NK-92 treated with Interleukin-12 subunit alpha and Interleukin-12 subunit beta, amount 100 ng/mL, for 24 hours (cell line): ENCODE measurements around the gene SERP2.
"Not testable (repeated sequence)": the region's sequence is repeated elsewhere in the genome, so short reads cannot be mapped to it uniquely, and the experiment has no call there.

ENCODE experiments used
- DNase-seq: peaks from one replicate; lab custom pipeline; 2025; lab: John Stamatoyannopoulos, UW

Gene SERP2

DNA sequence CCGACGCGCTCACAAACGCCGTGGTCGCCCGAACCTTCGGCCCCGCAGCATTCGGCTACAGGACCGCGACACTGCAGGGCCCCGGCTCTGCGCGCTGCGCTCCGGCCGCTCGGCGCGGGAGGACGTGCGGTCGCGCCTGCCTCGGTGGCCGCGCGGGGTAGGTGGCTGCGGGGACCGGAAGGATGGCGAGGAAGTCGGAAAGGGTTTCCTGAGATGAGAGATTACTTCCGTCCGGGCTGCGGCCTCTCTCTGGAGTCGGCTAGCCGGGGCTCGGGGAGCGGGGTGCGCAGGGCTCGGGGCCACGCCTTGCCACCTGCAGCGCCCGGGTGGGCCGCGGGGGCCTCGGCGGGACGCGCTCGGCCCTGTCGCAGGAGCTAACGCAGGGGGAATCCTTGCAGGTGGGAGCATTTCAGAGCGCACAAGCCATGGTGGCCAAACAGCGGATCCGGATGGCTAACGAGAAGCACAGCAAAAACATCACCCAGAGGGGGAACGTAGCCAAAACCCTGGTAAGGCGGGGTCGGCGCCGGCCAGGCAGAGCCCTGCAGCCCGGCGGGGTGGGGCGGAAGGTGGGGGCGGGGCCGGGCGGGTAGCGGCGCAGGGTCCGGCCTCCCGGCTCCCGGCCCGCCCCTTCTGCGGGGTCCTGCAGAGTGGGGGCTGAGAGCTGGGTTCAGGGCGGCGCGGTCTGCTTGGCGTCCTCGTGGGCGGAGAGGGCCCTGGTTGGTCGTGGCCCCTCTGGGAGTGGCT is at the start of gene SERP2:
Gene SERP2, plus strand, starts transcription at position 224 of the 747 bp plus-strand sequence. Its CDS starts 202 bp downstream, at position 426.
- DNase-seq = no peak

DNA sequence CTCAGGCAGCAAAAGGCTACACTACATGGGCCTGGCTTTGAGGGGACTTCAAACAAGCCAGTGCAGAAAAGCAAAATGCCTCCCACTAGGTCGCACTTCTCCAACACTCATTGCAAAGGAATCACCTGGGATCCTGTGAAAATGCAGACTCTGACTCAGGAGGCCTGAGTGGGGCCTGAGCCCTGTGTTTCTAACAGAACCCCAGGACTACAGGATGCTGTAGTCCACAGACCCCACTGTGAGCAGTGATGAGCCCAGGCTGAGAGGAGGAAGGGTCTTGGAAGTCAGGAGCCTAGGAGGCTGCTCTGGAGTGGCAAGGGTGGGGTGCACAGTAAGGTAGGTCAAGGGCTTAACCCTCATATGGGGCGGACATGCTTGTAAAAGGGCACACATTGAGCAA is 46.7 kb upstream of the SERP2 start:
- DNase-seq = no peak

DNA sequence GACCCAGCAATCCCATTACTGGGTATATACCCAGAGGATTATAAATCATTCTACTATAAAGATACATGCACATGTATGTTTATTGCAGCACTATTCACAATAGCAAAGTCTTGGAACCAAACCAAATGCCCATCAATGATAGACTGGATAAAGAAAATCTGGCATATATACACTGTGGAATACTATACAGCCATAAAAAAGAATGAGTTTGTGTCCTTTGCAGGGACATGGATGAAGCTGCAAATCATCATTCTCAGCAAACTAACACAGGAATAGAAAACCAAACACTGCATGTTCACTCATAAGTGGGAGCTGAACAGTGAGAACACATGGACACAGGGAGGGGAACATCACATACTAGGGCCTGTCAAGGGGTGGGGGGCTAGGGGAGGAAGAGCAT is 44.6 kb upstream of the SERP2 start:
- DNase-seq = not testable (repeated sequence)

DNA sequence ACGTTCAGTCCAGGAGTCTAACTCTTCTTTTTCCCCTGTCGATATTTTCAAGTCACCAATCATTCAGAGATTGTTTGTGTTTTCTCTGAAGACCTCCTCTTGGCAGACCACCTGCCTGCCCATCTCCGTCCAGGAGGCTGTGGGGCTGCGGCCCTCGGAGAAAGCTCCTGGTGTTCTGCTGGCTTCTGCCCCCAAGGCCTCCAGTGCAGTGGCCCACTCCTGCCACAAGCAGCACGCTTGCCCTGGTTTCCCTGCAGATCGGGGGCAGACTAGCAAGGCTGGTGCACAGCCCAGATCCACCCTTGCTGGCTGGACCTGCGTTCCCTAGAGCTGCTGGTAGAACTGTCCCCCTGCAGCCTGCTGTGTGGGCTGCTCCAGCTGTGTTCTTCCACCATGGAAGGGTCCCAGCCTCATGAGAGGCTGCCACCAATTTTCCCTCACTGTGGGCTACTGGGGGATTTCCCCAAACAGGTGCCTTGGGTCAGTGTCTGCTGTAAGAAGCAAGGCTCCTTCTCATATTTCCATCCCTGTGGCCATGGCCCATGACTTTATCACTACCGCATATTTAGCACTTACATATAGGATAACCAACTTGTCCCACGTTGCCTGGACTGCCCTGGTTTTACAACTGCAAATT is 43.6 kb upstream of the SERP2 start:
- no peak for DNase-seq

DNA sequence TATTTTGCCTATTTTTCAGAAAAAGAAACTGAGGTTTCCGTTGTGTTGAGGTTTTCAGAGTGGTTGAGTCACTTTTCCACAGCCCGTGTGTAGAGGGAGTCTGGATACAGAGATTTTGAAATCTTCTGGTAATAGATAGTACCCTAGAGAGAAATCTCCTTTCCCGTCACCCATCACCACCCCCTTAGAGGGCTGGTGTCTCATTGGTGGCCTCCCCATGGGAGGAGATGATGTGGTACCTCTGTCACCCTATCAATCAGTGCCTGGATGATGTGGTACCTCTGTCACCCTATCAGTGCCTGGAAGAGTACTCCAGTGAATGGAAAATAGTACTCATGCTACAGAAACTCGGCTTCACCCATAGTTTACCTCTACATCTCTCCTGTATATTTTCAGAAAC is 42.2 kb upstream of the SERP2 start:
- no peak for DNase-seq

DNA sequence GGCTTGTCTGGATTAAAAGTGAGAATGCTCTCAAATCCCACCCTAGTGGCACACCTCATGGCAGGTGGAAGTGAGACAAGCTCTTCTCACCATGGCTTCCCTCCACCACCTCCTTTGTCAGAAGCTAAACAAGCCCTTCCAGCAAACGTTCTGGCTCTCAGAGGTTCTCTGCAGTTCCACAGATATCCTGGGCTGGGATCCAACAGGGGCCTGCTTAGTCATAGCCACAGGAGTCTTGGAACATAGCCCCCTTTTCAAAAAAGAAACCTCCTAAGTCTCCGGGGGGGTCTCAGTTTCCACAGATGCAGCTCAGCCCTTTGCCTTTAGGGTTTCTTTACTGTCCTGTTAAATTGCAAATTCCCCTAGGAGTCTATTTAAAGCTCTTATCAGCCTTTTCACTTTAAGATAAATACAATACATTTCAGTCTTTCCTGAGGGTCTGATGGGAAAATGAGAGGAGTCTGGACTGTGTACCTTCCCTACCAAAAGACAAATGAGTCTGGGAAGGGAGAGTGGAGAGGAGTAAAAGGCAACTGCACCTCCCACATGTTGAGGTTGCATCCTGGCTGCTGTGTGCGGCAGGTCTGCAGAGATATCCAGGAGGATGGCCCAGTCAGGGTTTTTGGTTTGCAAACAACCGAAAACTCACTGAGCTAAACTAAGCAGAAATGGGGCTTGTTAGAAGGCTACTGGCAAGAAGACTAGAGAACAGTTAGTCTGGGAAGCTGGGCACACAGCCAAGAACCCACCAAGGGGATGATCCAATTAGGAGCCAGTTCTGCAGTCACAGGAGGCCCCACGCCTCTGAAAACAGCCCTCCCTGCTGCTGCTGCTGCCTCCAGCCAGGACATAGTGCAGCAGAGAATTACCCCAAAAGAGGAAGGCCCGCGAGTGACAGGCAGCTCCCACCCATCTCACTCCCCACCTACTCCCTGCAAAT is 41.4 kb upstream of the SERP2 start:
- DNase-seq = no peak

DNA sequence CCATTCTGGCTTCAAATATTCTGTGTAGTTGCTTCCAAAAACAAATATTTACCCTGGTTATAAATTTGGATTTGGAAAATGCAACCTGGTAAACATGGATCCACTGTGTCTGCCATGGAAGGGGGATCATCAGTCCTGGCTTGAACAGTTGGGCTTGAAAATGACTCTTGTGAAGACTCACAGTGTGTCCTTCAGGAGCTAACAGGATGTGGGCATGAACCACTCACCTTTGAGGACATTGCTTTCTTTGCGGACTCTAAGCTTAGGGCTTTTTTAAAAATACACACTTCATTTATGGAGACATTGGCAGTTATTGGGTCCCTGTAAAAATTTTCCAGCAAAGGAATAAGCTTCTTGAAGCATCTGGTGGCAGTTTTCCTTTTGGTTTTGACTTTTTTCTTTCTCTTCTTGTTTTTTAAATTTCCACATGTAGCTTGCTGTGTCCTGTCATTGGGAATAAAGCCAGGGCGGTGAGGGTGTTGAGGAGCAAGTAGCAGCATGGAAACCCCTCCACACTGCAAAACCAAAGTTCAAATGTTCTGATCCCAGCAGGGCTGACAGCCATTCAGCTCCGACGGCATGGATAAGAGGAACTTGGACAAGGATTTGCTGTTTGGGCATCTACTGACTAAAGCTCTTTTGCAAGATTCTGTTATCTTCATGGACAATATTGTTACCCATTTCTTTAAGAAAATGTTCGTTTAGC is 39.5 kb upstream of the SERP2 start:
- DNase-seq = no peak

DNA sequence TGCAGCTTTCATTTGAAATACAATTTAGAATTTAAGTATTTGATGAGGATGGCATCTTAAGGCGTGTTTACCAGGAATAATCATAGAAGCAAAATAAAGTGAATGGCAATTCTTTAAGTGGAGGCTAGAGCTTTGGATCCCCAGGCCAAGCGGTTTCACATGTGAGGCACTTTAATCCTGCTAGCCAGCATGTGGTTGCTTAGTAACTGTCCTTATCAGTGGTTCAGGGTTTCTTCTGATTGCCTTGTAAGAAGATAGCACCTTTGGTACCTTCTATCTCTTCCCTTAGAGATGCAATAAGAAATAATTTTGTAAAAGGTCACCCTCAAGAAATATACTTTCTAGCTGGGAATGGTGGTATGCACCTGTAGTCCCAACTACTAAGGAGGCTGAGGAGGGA is 38.9 kb upstream of the SERP2 start:
- no peak for DNase-seq

DNA sequence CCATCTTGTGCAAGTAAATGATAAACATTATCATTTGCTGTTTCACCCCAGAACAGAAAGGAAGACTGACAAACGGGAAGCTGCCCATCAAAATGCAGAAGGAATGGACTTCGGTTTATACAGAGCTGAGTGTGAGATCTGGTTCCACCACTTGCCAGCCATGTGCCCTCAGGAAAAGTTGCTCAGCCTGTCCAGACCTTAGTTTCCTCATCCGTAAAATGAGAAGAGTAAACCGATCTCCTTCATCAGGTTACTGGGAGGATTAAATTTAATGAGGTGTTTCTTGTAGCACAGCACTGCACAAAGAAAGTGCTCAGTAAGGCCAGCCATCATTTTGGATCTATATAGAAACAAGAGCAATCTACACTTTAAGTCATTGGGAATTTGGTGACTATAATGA is 36.7 kb upstream of the SERP2 start:
- no peak for DNase-seq

DNA sequence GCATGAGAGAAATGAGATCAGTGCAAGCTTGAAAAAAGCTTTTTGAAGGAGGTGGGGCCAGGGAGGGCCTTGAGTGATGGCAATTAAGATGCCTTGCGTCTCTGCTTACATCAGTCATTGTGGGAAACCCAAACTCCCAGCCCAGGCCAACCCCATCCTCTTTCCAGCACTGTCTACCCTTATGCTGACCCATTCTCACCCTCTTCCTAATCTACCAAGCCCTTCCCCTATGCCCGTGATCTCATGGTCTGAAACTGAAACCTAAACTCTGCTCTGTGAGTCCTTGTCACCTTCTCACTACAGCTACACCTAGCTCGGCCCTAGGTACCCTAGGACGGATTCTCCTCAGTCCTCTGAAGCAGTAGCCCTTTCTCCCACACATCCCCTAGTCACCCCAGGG is 36.0 kb upstream of the SERP2 start:
- DNase-seq = no peak

DNA sequence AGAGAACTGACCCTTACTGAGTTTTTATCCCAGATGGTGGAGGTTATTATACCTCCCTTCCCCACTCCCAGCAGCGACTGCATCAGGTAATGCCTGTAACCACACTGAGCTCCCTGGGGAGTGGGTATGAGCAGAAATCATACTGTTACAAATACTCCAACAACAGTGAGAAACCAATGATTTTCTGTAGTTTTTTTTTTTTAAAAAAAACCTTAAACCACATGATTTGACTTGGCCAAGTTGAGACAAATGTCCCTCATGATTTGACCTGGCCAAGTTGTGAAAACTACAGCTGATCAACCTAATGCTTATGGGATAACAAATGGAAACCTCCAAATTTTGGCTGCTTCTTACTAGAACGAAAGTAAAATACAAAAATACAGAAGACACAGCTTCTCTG is 33.1 kb upstream of the SERP2 start:
- DNase-seq = no peak

DNA sequence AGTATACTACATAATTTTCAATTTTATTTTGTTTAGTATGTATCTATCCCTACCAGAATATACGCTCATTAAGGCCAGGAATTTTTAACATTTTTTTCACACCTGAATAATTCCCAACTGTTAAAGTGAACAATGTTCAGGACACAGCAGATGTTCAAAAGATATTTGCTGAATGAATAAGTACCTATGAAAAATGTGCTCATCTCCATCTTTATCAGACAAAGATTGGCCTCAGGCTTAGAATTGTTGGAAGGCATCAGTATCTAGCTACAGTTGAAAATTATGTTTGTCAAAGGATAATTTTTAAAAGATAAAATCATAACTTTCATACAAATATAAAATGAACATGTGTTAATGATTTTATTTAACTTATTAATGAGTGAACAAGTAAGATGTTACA is 30.9 kb upstream of the SERP2 start:
- DNase-seq = no peak

DNA sequence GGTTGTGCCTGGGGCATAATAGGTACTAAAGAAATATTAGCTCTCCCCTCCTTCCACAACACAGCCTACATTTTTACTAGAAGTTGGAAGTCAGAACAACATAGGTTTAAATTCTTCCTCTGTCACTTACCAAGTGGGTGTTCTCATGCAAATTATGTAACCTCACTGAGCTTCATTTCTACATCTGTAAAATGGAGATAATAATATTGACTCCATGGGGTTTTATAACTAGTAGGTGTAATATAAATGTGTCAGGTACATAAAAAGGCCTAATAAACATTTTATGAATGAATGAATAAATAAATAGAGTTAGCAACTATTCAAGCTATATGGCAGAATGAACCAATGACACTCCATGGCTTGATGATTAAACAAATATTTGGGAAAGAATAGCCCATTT is 27.1 kb upstream of the SERP2 start:
- no peak for DNase-seq

DNA sequence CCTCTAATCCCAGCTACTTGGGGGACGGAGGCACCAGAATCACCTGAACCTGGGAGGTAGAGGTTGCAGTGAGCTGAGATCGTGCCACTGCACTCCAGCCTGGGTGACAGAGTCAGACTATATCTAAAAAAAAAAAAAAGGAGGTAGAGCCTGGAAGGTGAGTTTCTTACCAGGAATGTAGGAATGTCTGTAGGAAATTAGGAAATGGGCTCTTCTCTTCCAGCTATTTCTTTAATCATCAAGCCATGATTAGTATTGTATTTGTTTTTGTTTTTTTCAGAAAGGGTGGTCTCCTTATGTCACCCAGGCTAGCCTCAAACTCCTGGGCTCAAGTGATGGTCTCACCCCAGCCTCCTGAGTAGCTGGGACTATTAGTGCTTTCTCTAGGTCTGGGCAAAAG is 26.3 kb upstream of the SERP2 start:
- DNase-seq = no peak

DNA sequence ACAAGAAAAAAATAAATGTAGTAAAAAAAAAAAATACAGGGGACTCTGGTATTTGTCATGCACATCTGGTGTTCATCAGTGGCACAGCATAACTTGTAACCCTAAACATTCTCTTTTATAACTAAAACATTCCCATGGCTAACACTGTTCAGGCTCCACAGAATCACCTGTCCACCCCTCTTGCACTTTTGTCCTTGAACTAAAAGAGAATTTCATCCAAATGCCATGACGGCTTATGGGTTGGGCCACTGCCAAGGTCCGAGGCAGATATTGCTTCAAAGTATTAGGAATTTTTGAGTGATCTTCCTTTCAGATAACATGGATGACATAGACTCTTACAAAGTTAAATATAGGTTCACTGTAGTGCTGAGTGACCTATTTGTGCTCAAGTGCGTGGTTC is 25.7 kb upstream of the SERP2 start:
- DNase-seq = no peak

DNA sequence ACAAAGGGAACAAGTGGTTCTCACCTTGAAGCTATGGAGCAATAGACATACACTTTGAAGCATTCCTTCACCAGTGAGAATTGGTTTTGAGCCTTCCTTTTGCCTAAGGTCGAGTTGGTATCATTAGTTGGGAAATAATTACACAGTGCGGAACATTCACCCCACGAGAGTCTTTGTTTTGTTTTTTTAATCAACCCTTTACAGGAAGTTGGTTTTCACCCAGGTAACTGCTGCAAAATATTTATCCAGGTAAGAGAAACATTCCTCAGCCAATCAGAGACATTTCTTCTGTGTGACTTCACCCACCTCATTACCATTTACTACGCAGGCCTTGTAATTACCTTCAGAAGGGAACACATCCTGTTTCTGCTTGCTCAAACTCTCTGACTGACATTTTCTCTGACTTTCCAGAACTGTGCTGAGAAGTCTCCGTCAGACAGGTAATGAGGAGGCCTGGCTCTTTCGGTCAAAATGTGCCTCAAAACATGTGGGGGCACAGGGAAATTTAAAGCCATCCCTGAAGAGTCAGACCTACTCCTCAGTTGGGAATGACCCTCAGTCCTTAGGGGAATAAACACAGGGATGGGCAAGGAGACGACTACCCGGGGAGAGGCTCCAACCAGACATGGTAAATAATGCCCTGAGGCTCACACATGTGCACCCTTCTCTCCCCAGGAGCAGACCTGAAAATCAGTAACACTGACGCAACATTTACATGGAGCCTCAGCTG is 22.7 kb upstream of the SERP2 start:
- DNase-seq = no peak

DNA sequence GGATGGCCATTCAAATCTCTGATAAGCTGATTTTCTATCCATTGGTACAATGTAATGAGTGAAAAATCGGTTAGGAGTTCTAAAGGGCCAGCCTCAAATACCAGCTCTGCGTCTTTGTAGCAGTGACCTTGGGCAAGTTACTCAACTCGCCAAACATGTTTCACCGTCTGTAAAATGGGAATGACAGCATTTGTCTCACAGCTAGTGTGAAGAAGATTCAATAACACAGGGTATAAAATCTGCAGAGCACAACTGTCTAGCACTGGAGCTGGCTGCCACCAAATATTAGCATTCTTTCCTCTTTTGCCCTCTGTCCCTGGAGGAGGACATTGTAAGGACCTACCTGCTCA is 22.1 kb upstream of the SERP2 start:
- no peak for DNase-seq

DNA sequence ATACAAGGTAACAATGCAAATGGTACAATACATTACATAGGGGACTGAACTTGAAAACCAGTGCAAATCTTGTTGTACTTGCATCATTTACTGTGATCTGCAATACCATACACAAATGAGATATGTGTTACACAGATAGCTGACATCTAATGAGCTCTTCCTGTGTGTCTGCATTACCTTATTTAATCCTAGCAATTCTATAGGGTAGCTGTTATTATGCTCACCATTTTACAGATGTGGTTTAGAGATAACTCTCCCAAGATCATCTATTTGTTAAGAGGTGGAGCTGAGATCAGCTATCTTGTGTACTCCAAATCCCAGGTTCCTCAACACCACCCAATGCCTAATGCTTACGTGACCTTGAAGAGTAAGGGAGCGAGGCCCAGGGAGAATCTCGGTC is 21.4 kb upstream of the SERP2 start:
- no peak for DNase-seq

DNA sequence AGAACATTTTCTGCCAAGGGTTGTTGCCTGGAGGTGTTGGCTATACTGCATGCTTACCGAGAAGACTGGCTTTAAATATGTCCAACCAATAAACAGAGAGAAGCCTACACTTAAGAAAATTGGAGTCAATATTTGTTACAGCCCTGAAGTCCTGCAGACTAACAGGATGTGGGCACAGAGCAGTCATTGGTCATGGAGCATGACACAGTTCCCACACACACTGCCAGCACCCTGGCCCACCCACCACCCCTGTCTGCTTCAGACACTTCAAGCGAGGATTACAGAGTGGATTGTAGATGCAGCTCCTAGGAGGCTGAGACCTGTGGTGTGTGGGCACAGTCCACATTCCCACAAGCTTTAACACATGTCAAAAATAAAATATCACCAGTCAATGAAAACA is 21.0 kb upstream of the SERP2 start:
- no peak for DNase-seq

DNA sequence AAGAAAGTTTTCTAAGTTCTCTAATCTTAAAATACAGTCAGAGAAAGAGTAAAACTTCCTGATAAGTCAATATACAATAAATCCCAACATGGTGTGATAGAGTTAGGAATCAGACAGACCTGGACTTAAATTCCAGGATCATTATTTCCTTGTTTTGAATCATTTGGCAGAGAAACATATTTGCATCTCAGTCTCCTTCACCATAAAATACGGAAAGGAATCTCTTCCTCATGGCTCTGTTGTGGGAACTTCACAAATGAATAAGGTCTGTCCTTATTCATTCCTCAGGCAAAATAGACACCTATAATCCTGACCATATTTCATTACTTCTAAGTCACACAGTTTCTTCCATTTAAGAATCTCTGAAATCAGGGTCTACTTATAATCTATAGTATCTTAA is 19.3 kb upstream of the SERP2 start:
- DNase-seq = no peak

DNA sequence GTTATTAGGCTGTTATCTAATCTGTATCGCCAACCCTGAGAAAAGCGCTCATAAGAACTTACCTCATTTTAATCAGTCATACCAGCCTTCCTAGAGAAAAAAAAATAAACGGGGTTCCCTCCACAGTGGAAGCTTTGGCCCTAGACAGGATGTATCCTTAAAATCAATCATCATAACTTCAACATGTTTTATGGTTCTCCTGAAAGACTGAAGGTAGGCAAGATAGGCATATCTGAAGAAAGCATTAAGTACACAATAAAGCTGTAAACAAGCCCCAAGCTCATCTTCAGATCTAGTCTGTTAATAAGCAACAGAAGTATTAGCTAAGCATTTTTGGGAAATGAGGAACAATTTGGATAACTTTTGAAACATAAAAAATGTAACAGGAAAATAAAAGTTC is 18.7 kb upstream of the SERP2 start:
- no peak for DNase-seq

DNA sequence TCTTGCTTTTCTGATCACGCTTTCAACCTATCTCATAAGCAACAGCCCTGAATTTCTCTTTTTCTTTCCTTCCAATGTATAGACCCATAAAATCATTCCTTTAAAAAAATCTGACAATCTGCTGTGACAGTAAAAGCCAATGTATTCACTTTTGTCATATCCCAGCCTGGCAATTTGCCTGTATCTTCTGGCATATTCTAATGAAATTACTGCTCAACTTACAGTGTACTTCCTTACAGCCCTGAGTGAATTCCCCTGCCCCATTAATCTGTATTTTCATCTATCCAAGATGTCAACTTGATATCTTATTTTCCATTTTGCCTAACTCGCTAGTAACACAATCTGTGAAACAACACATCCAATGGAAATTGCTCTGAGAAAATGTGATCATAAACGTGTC is 18.0 kb upstream of the SERP2 start:
- no peak for DNase-seq
